Naive thymus-derived CD4-positive, alpha-beta T cell (primary cell): ENCODE measurements around the gene SLC1A7. TPM values are rescaled to one million over a fixed set of nuclear protein-coding genes. Genes with fewer than 3 reads are reported as not detected.

Experiments used
- ATAC-seq: fragments of 150-1000 bp; cut with Tn5 transposase; 2 replicates; pipeline ENCODE4 v1.10.0; 2021; ENCODE audit warnings: mild to moderate bottlenecking, moderate library complexity
- CTCF ChIA-PET: fragments of 350-600 bp; sonication (Branson Sonifier 250); formaldehyde crosslinking; loops from one replicate; lab custom pipeline; 2021; ENCODE audit warnings: antibody characterized with exemption; lab: Charles Lee
- POLR2A ChIA-PET: fragments of 350-600 bp; sonication (Branson Sonifier 250); formaldehyde crosslinking; loops from one replicate; lab custom pipeline; 2021; ENCODE audit warnings: antibody characterized with exemption, inconsistent platforms; lab: Charles Lee
- DNase-seq, 9 donors: peaks; one replicate each; pipeline versions ENCODE4 v3.0.0 to v3.0.0-alpha.2; 2020 to 2022; ENCODE audit warnings: mixed read lengths in 1 of 9
- H3K27ac ChIP-seq: one replicate; pipeline ENCODE4 v1.7.0; 2013; ENCODE audit warnings: mild to moderate bottlenecking, low read depth, low read length, moderate library complexity
- H3K27me3 ChIP-seq, 2 donors: one replicate each; pipeline ENCODE4 v1.7.0; 2013; ENCODE audit warnings: low read length in 2 of 2, mild to moderate bottlenecking in 2 of 2, moderate library complexity in 2 of 2; ENCODE audit not compliant: control insufficient read depth in 2 of 2, insufficient read depth in 2 of 2
- H3K36me3 ChIP-seq, 3 experiments: 1 replicate in 2 of 3; 2 replicates in 1 of 3; pipeline ENCODE4 v1.7.0; 2013; ENCODE audit warnings: low read length in 3 of 3, mild to moderate bottlenecking in 3 of 3, moderate library complexity in 1 of 3; ENCODE audit not compliant: insufficient read depth in 3 of 3, control insufficient read depth in 2 of 3
- H3K4me1 ChIP-seq, 2 donors: one replicate each; pipeline ENCODE4 v1.7.0; 2013; ENCODE audit warnings: low read length in 2 of 2, mild to moderate bottlenecking in 2 of 2, moderate library complexity in 1 of 2; ENCODE audit not compliant: control insufficient read depth in 2 of 2, insufficient read depth in 2 of 2
- H3K4me3 ChIP-seq: 2 replicates; pipeline ENCODE4 v1.7.0; 2013; ENCODE audit warnings: mild to moderate bottlenecking, low read length
- H3K9me3 ChIP-seq, 3 experiments: 1 replicate in 2 of 3; 2 replicates in 1 of 3; pipeline ENCODE4 v1.7.0; 2013; ENCODE audit warnings: low read length in 3 of 3; ENCODE audit not compliant: control insufficient read depth in 2 of 3
- H3K27ac Mint-ChIP-seq, 9 donors: one replicate each; pipeline ENCODE4 v1.8.0; 2020 to 2022; ENCODE audit warnings: mixed read lengths in 9 of 9, mild to moderate bottlenecking in 8 of 9, moderate library complexity in 5 of 9, inconsistent platforms in 2 of 9
- H3K27me3 Mint-ChIP-seq, 5 donors: one replicate each; pipeline ENCODE4 v1.8.0; 2021 to 2022; ENCODE audit warnings: mixed read lengths in 5 of 5, mild to moderate bottlenecking in 1 of 5
- H3K36me3 Mint-ChIP-seq, 5 donors: one replicate each; pipeline ENCODE4 v1.8.0; 2020 to 2022; ENCODE audit warnings: mixed read lengths in 5 of 5, mild to moderate bottlenecking in 3 of 5, inconsistent platforms in 1 of 5
- H3K4me1 Mint-ChIP-seq, 7 donors: one replicate each; pipeline ENCODE4 v1.8.0; 2020 to 2022; ENCODE audit warnings: mixed read lengths in 7 of 7, mild to moderate bottlenecking in 3 of 7, inconsistent platforms in 1 of 7
- H3K4me3 Mint-ChIP-seq, 10 donors: one replicate each; pipeline ENCODE4 v1.8.0; 2020 to 2022; ENCODE audit warnings: mild to moderate bottlenecking in 10 of 10, mixed read lengths in 10 of 10, moderate library complexity in 6 of 10, inconsistent platforms in 2 of 10
- H3K9me3 Mint-ChIP-seq, 11 donors: one replicate each; pipeline ENCODE4 v1.8.0; 2020 to 2022; ENCODE audit warnings: mixed read lengths in 11 of 11, mild to moderate bottlenecking in 4 of 11, inconsistent platforms in 1 of 11, moderate library complexity in 1 of 11
- intact Hi-C, 2 donors: fragments of 100-400 bp; cut with micrococcal nuclease; formaldehyde crosslinking; loops; one replicate each; pipeline ENCODE4 v1.15.1; 2023
- polyA plus RNA-seq, 2 donors: library from polyadenylated mRNA; unstranded; fragments of 300-500 nt; fragmentation: Illumina TruSeq; gene quantifications; one replicate each; pipeline ENCODE4 v1.2.3, GENCODE V29; 2021
- total RNA-seq, 6 experiments: library from RNA in 5 of 6; stranded (reverse) in 5 of 6; gene quantifications; 1 replicate in 5 of 6; 2 replicates in 1 of 6; pipeline ENCODE4 v1.2.3 and lab custom pipeline; 2021 to 2026

The SLC1A7 gene
- total and polyA plus RNA-seq, 7 experiments from 2014 or later: 0.16 to 1.8 TPM; not detected in 5

- H3K27me3 Mint-ChIP-seq: peaks cover 0 to 5% (median 0%) of the 10 kb centered on the region in 5 donors
- Histone ChIP-seq H3K4me1 (no peaks in the 10 kb centered on the region), H3K36me3 (no peaks in the 10 kb centered on the region), H3K27me3 (no peaks in the 10 kb centered on the region), H3K27ac (no peak overlapping the region), H3K4me3 (no peak overlapping the region), H3K9me3 (no peaks in the 10 kb centered on the region)
- no peaks in the 10 kb centered on the region for H3K36me3 Mint-ChIP-seq
- ChIA-PET CTCF (no interaction called here), POLR2A (no interaction called here)
- no peak overlapping the region for H3K4me3 Mint-ChIP-seq
- intact Hi-C loops: no loop called here
- ATAC-seq: peak; percentile 66
- no peak for DNase-seq
- H3K4me1 Mint-ChIP-seq: peaks cover 5 to 28% (median 16%) of the 10 kb centered on the region in 7 donors
- peaks cover 0 to 1% (median 0%) of the 10 kb centered on the region in 11 donors for H3K9me3 Mint-ChIP-seq
- H3K27ac Mint-ChIP-seq: no peak overlapping the region
These were observed 31.9 kb downstream of the SLC1A7 start for GRCh38 chr1:53110370-53111072.

- intact Hi-C loops: no loop called here
- DNase-seq (no peak), ATAC-seq (no peak)
- no peak overlapping the region for H3K27ac ChIP-seq
- no peaks in the 10 kb centered on the region for H3K4me1 ChIP-seq
- H3K27me3 ChIP-seq: no peaks in the 10 kb centered on the region
- no peak overlapping the region for H3K27ac Mint-ChIP-seq
- ChIA-PET POLR2A (no interaction called here), CTCF (no interaction called here)
- peaks cover 0 to 1% (median 0%) of the 10 kb centered on the region in 11 donors for H3K9me3 Mint-ChIP-seq
- peaks cover 5 to 36% (median 16%) of the 10 kb centered on the region in 7 donors for H3K4me1 Mint-ChIP-seq
- H3K9me3 ChIP-seq: no peaks in the 10 kb centered on the region
- no peaks in the 10 kb centered on the region for H3K36me3 ChIP-seq
- no peak overlapping the region for H3K4me3 Mint-ChIP-seq
- H3K36me3 Mint-ChIP-seq: no peaks in the 10 kb centered on the region
- H3K4me3 ChIP-seq: no peak overlapping the region
- peaks cover 0 to 5% (median 0%) of the 10 kb centered on the region in 5 donors for H3K27me3 Mint-ChIP-seq
These were observed 33.5 kb downstream of the SLC1A7 start for GRCh38 chr1:53108646-53109580.

- intact Hi-C loops: no loop called here
- Mint-ChIP-seq H3K4me3 (peak overlapping the region in 7 of 10 donors; percentile 11 to 59 (median 36)), H3K9me3 (peaks cover 0 to 1% (median 0%) of the 10 kb centered on the region in 11 donors), H3K27me3 (peaks cover 0 to 5% (median 0%) of the 10 kb centered on the region in 5 donors), H3K36me3 (no peaks in the 10 kb centered on the region), H3K27ac (peak overlapping the region; percentile 9 to 75 (median 33)), H3K4me1 (peaks cover 5 to 38% (median 16%) of the 10 kb centered on the region in 7 donors)
- no peaks in the 10 kb centered on the region for H3K4me1 ChIP-seq
- no peaks in the 10 kb centered on the region for H3K36me3 ChIP-seq
- DNase-seq (no peak), ATAC-seq (no peak)
- H3K4me3 ChIP-seq: no peak overlapping the region
- CTCF ChIA-PET: interaction anchor here (0.5 kb wide), 1 partner anchor 1071 kb away, joined by 5 read pairs; no protein-coding TSS in a partner anchor
- H3K27me3 ChIP-seq: no peaks in the 10 kb centered on the region
- no peaks in the 10 kb centered on the region for H3K9me3 ChIP-seq
- POLR2A ChIA-PET: no interaction called here
- H3K27ac ChIP-seq: no peak overlapping the region
These were observed 34.7 kb downstream of the SLC1A7 start for GRCh38 chr1:53107570-53108322.

GRCh38 chr1:53107090-53107489 lies 35.3 kb downstream of the SLC1A7 start:
- Histone ChIP-seq H3K9me3 (no peaks in the 10 kb centered on the region), H3K36me3 (no peaks in the 10 kb centered on the region), H3K27me3 (no peaks in the 10 kb centered on the region), H3K27ac (no peak overlapping the region), H3K4me3 (no peak overlapping the region), H3K4me1 (no peaks in the 10 kb centered on the region)
- DNase-seq: no peak
- Mint-ChIP-seq H3K9me3 (peaks cover 0 to 1% (median 0%) of the 10 kb centered on the region in 11 donors), H3K36me3 (no peaks in the 10 kb centered on the region), H3K27ac (peak overlapping the region in 4 of 9 donors; percentile 9 to 40 (median 18)), H3K4me3 (peak overlapping the region in 1 of 10 donors; percentile 20), H3K27me3 (peaks cover 0 to 5% (median 0%) of the 10 kb centered on the region in 5 donors), H3K4me1 (peaks cover 5 to 38% (median 16%) of the 10 kb centered on the region in 7 donors)
- ChIA-PET POLR2A (no interaction called here), CTCF (interaction anchor here (0.5 kb wide), 1 partner anchor 1070 kb away, joined by 5 read pairs; no protein-coding TSS in a partner anchor)
- ATAC-seq: no peak
- intact Hi-C loops: no loop called here

- ChIA-PET POLR2A (no interaction called here), CTCF (interaction anchor here (0.8 kb wide), 1 partner anchor 15 kb away, joined by 3 read pairs; no protein-coding TSS in a partner anchor)
- H3K27me3 ChIP-seq: no peaks in the 10 kb centered on the region
- Mint-ChIP-seq H3K27me3 (peaks cover 0 to 5% (median 0%) of the 10 kb centered on the region in 5 donors), H3K4me1 (peaks cover 0 to 23% (median 10%) of the 10 kb centered on the region in 7 donors), H3K36me3 (no peaks in the 10 kb centered on the region), H3K9me3 (no peaks in the 10 kb centered on the region), H3K27ac (no peak overlapping the region), H3K4me3 (no peak overlapping the region)
- H3K4me1 ChIP-seq: no peaks in the 10 kb centered on the region
- H3K36me3 ChIP-seq: no peaks in the 10 kb centered on the region
- DNase-seq (no peak), ATAC-seq (no peak)
- H3K9me3 ChIP-seq: no peaks in the 10 kb centered on the region
- H3K27ac ChIP-seq: no peak overlapping the region
- intact Hi-C loops: no loop called here
- no peak overlapping the region for H3K4me3 ChIP-seq
These were observed 38.0 kb downstream of the SLC1A7 start for GRCh38 chr1:53104289-53104913.

- H3K27ac ChIP-seq: no peak overlapping the region
- ChIA-PET POLR2A (no interaction called here), CTCF (no interaction called here)
- H3K9me3 ChIP-seq: no peaks in the 10 kb centered on the region
- Mint-ChIP-seq H3K4me1 (no peaks in the 10 kb centered on the region), H3K27ac (no peak overlapping the region), H3K4me3 (no peak overlapping the region), H3K9me3 (no peaks in the 10 kb centered on the region), H3K27me3 (no peaks in the 10 kb centered on the region), H3K36me3 (no peaks in the 10 kb centered on the region)
- intact Hi-C loops: no loop called here
- no peaks in the 10 kb centered on the region for H3K36me3 ChIP-seq
- no peaks in the 10 kb centered on the region for H3K27me3 ChIP-seq
- no peak overlapping the region for H3K4me3 ChIP-seq
- ATAC-seq (no peak), DNase-seq (no peak)
- no peaks in the 10 kb centered on the region for H3K4me1 ChIP-seq
These were observed 47.9 kb downstream of the SLC1A7 start for GRCh38 chr1:53094533-53094919.
